Measurements from ENCODE around the gene CCDC170.

DNA sequence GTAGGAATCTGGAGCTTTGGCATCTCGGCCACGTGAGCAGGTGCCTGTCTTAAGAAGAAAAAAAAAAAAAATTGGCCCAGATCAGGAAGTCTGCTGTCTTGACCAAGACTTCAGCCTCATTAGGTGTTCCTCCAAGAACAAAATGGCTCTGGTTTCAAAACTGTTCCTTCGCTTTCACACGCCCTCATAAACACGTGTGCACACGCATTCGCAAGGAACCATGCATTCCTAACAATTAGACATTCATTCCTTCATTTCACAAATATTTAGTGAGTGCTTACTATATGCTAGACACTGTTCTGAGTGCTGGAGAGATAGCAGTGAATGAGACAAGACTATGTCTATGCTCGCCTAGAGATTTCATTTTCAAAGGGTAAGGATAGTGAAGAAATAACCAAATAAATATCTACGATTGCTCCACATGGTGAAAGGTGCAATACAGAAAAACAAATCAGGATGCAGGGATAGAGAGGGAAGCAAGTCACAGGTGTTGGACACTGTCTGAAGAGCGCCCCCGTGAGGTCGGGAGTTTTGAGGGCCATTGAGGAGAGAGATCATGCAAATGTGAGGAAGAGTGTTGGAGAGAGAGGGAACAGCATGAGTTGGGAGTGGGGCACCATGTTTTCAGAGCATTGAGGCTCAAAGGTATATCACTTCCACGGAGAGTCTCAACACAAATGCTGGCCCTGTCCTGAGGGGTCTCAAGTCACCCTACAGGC, 53.3 kb downstream of the CCDC170 start:
- TF ChIP-seq POLR2A (IDR thresholded peaks at IDR 0.05; ENCODE audit: low read length) = no peak
- TF ChIP-seq GATA1 (IDR thresholded peaks at IDR 0.05; ENCODE audit: low read depth, low read length) = no peak
